ENCODE results near the gene B9D2.
A peak's percentile ranks its signal among the peaks of the same experiment; 100 is the strongest.

GRCh38 chr19:41411968-41412265 is 48.0 kb upstream of the B9D2 start:
- TF ChIP-seq RARB (CRISPR knock-in tag; IDR thresholded peaks at IDR 0.05) (no peak), SNAI2 (CRISPR knock-in tag; IDR thresholded peaks at IDR 0.05) (no peak), ZC3H10 (CRISPR knock-in tag; IDR thresholded peaks at IDR 0.05) (no peak), TSHZ2 (CRISPR knock-in tag; IDR thresholded peaks at IDR 0.05) (no peak), BACH2 (CRISPR knock-in tag; IDR thresholded peaks at IDR 0.05; ENCODE audit: borderline replicate concordance) (no peak), CSRNP3 (CRISPR knock-in tag; IDR thresholded peaks at IDR 0.05) (no peak), PATZ1 (CRISPR knock-in tag; IDR thresholded peaks at IDR 0.05; ENCODE audit: borderline replicate concordance) (no peak), POU6F1 (CRISPR knock-in tag; IDR thresholded peaks at IDR 0.05; ENCODE audit: borderline replicate concordance, low read depth) (no peak), ZFP30 (CRISPR knock-in tag; IDR thresholded peaks at IDR 0.05) (no peak), TCF4 (CRISPR knock-in tag; IDR thresholded peaks at IDR 0.05; ENCODE audit: borderline replicate concordance) (no peak), ZFP3 (CRISPR knock-in tag; IDR thresholded peaks at IDR 0.05) (0 out of 2 replicates have a peak, but pooled peaks have one; percentile 59), CSDC2 (CRISPR knock-in tag; IDR thresholded peaks at IDR 0.05) (no peak), PPARA (CRISPR knock-in tag; IDR thresholded peaks at IDR 0.05; ENCODE audit: borderline replicate concordance) (no peak), OSR1 (CRISPR knock-in tag; IDR thresholded peaks at IDR 0.05) (no peak)

Data from SK-N-SH treated with all-trans-retinoic acid at 6 μM for 48 hours (cell line).